H9 (cell line): ENCODE measurements around the gene COA1. TPM values are rescaled to one million over a fixed set of nuclear protein-coding genes. Genes with fewer than 3 reads are reported as not detected.
A peak's percentile ranks its signal among the peaks of the same experiment; 100 is the strongest.

Source experiments
- DNase-seq: peaks from one replicate; pipeline ENCODE4 v3.0.0-alpha.2; 2017
- H2AFZ ChIP-seq: one replicate; pipeline ENCODE4 v1.6.1; 2013; ENCODE audit warnings: mild to moderate bottlenecking, low read length, control low read depth, moderate library complexity
- H2AK5ac ChIP-seq: 2 replicates; pipeline ENCODE4 v1.6.1; 2013; ENCODE audit warnings: low read length, control low read depth, mixed read lengths; ENCODE audit not compliant: insufficient read length
- H2BK120ac ChIP-seq: one replicate; pipeline ENCODE4 v1.6.1; 2013; ENCODE audit warnings: low read depth, mild to moderate bottlenecking, low read length, control low read depth, inconsistent platforms; ENCODE audit not compliant: poor library complexity, severe bottlenecking
- H2BK12ac ChIP-seq: 2 replicates; pipeline ENCODE4 v1.6.1; 2013; ENCODE audit warnings: low read length, control low read depth, mixed read lengths, low read depth; ENCODE audit not compliant: insufficient read length
- H2BK15ac ChIP-seq: 2 replicates; pipeline ENCODE4 v1.6.1; 2013; ENCODE audit warnings: low read depth, low read length, control low read depth
- H2BK20ac ChIP-seq: one replicate; pipeline ENCODE4 v1.6.1; 2013; ENCODE audit warnings: low read depth, mild to moderate bottlenecking, low read length, control low read depth, inconsistent platforms; ENCODE audit not compliant: poor library complexity, severe bottlenecking
- H2BK5ac ChIP-seq: 2 replicates; pipeline ENCODE4 v1.6.1; 2013; ENCODE audit warnings: low read length, control low read depth, mixed read lengths; ENCODE audit not compliant: insufficient read length
- H3K14ac ChIP-seq: 2 replicates; pipeline ENCODE4 v1.6.1; 2013; ENCODE audit warnings: low read length, control low read depth; ENCODE audit not compliant: insufficient read depth
- H3K18ac ChIP-seq: 2 replicates; pipeline ENCODE4 v1.6.1; 2013; ENCODE audit warnings: low read depth, mild to moderate bottlenecking, mixed read lengths, low read length, control low read depth; ENCODE audit not compliant: insufficient read length
- H3K23ac ChIP-seq: 2 replicates; pipeline ENCODE4 v1.6.1; 2013; ENCODE audit warnings: low read length, control low read depth, mixed read lengths, low read depth; ENCODE audit not compliant: insufficient read length
- H3K23me2 ChIP-seq: 2 replicates; pipeline ENCODE4 v1.6.1; 2013; ENCODE audit warnings: low read depth, mild to moderate bottlenecking, mixed read lengths, low read length, control low read depth; ENCODE audit not compliant: insufficient read length, poor library complexity, severe bottlenecking
- H3K27ac ChIP-seq: 2 replicates; pipeline ENCODE4 v1.5.1; 2013; ENCODE audit warnings: low read length, control low read depth, mixed read lengths, low read depth; ENCODE audit not compliant: insufficient read length
- H3K27me3 ChIP-seq: 2 replicates; pipeline ENCODE4 v1.6.1; 2013; ENCODE audit warnings: low read length, control low read depth, inconsistent platforms; ENCODE audit not compliant: insufficient read depth
- H3K4ac ChIP-seq: 2 replicates; pipeline ENCODE4 v1.6.1; 2013; ENCODE audit warnings: low read depth, mild to moderate bottlenecking, control low read depth, inconsistent platforms, low read length, moderate library complexity
- H3K4me1 ChIP-seq: 2 replicates; pipeline ENCODE4 v1.6.1; 2013; ENCODE audit warnings: low read length, control low read depth, inconsistent platforms; ENCODE audit not compliant: insufficient read depth
- H3K4me2 ChIP-seq: 2 replicates; pipeline ENCODE4 v1.6.1; 2013; ENCODE audit warnings: low read length, control low read depth, mixed read lengths; ENCODE audit not compliant: insufficient read length, insufficient read depth
- H3K56ac ChIP-seq: 2 replicates; pipeline ENCODE4 v1.6.1; 2013; ENCODE audit warnings: low read depth, mild to moderate bottlenecking, mixed read lengths, low read length, control low read depth; ENCODE audit not compliant: insufficient read length
- H3K79me1 ChIP-seq: 2 replicates; pipeline ENCODE4 v1.6.1; 2013; ENCODE audit warnings: low read depth, mild to moderate bottlenecking, moderate library complexity, low read length, control low read depth, inconsistent platforms; ENCODE audit not compliant: insufficient read depth, poor library complexity, severe bottlenecking
- H3K79me2 ChIP-seq: 2 replicates; pipeline ENCODE4 v1.6.1; 2013; ENCODE audit warnings: low read length, control low read depth, inconsistent platforms; ENCODE audit not compliant: insufficient read depth
- H3K9ac ChIP-seq: 2 replicates; pipeline ENCODE4 v1.6.1; 2013; ENCODE audit warnings: low read length, control low read depth, mixed read lengths; ENCODE audit not compliant: insufficient read length; ENCODE audit errors: extremely low read depth
- H3K9me3 ChIP-seq: one replicate; pipeline ENCODE4 v1.6.1; 2013; ENCODE audit warnings: low read depth, low read length, inconsistent platforms; ENCODE audit not compliant: control insufficient read depth
- H3T11ph ChIP-seq: one replicate; pipeline ENCODE4 v1.6.1; 2013; ENCODE audit warnings: mild to moderate bottlenecking, low read length, control low read depth, inconsistent platforms
- H4K20me1 ChIP-seq: one replicate; pipeline ENCODE4 v1.6.1; 2013; ENCODE audit not compliant: control insufficient read depth, insufficient read length, insufficient read depth
- H4K5ac ChIP-seq: 2 replicates; pipeline ENCODE4 v1.6.1; 2013; ENCODE audit warnings: low read depth, mild to moderate bottlenecking, mixed read lengths, low read length, control low read depth; ENCODE audit not compliant: insufficient read length
- H4K8ac ChIP-seq: replicated peaks from 2 replicates; pipeline ENCODE4 v1.6.1; 2013; ENCODE audit warnings: low read length, control low read depth, mixed read lengths, low read depth; ENCODE audit not compliant: insufficient read length
- H4K91ac ChIP-seq: 2 replicates; pipeline ENCODE4 v1.6.1; 2013; ENCODE audit warnings: low read depth, mild to moderate bottlenecking, moderate library complexity, mixed read lengths, low read length, control low read depth; ENCODE audit not compliant: insufficient read length
- H3K27ac Mint-ChIP-seq, 3 experiments: 2 replicates in 2 of 3; 3 replicates in 1 of 3; pipeline ENCODE4 v1.8.0; 2020 to 2021; ENCODE audit warnings: mixed read lengths in 3 of 3, mild to moderate bottlenecking in 1 of 3, moderate library complexity in 1 of 3
- H3K27me3 Mint-ChIP-seq: 2 replicates; pipeline ENCODE4 v1.8.0; 2021; ENCODE audit warnings: low read depth, mild to moderate bottlenecking, moderate library complexity, mixed read lengths
- H3K36me3 Mint-ChIP-seq, 3 experiments: 2 replicates in 2 of 3; 3 replicates in 1 of 3; pipeline ENCODE4 v1.8.0; 2020 to 2021; ENCODE audit warnings: low read depth in 3 of 3, mixed read lengths in 3 of 3; ENCODE audit not compliant: insufficient read depth in 1 of 3
- H3K4me1 Mint-ChIP-seq, 2 experiments: 2 replicates each; pipeline ENCODE4 v1.8.0; 2020; ENCODE audit warnings: mixed read lengths in 2 of 2
- H3K4me3 Mint-ChIP-seq, 2 experiments: 2 replicates in 1 of 2; 3 replicates in 1 of 2; pipeline ENCODE4 v1.8.0; 2020 to 2021; ENCODE audit warnings: mild to moderate bottlenecking in 2 of 2, mixed read lengths in 2 of 2, moderate library complexity in 1 of 2
- H3K9me3 Mint-ChIP-seq, 2 experiments: 2 replicates in 1 of 2; 3 replicates in 1 of 2; pipeline ENCODE4 v1.8.0; 2020; ENCODE audit warnings: mild to moderate bottlenecking in 2 of 2, mixed read lengths in 2 of 2, moderate library complexity in 1 of 2
- WGBS: extraction: QIAGEN DNeasy Blood & Tissue Kit; methylation state at CpG from one replicate; pipeline ENCODE4 v1.1.7; 2013; ENCODE audit warnings: missing lambda C conversion rate, low lambda C conversion rate, mixed read lengths; ENCODE audit not compliant: insufficient read length; ENCODE audit errors: extremely low coverage; 5-methylcytosine and 5-hydroxymethylcytosine counted together
- total RNA-seq: library from RNA; stranded (reverse); gene quantifications from 2 replicates; pipeline ENCODE4 v1.2.1, GENCODE V29; 2021
- TF ChIP-seq, protein P1 (sequence below): fragments of 200-600 bp; sonication (generic); conservative IDR thresholded peaks from 3 replicates; pipeline ENCODE4 v1.8.0; 2021; ENCODE audit warnings: antibody characterized with exemption, mild to moderate bottlenecking

Gene COA1
- total RNA-seq, 1 experiment from 2014 or later: 138 TPM

DNA sequence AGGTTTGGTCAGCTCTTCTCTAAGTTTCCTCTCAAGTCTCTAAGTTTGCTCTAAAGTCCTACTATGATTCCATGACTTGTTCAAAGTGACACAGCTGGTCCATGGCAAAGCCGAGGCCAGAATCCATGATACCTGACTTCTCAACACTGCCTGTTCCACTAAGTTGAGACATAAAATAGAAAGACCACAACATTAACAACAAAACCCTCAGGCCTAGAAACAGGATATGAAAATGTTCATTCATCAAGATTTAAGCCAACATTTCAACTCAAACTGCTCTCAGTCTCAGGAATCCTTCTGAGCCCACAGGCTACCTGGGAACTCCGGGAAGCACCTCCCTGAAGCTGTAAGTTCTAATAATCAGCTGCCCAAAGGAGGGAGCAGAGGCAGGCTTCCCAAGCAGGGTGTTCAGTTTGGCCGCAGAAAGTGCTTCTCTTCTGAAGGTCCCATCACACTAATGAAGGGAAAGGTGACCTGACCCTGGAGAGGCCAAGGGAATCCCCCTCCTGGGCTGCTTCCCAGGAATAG lies 83.6 kb downstream of the COA1 start:
- H3K4me3 Mint-ChIP-seq: no peak overlapping the region; a peak in 1 of 5 replicates
- no CpG with 5 or more reads among the region's 3 CpGs for WGBS
- H3K27ac Mint-ChIP-seq: peak overlapping the region in 2 of 3 experiments; percentile 97 to 98; a peak in 3 of 7 replicates

More for the DNA sequence above, 83.6 kb downstream of the COA1 start:
- TF ChIP-seq, protein P1, sequence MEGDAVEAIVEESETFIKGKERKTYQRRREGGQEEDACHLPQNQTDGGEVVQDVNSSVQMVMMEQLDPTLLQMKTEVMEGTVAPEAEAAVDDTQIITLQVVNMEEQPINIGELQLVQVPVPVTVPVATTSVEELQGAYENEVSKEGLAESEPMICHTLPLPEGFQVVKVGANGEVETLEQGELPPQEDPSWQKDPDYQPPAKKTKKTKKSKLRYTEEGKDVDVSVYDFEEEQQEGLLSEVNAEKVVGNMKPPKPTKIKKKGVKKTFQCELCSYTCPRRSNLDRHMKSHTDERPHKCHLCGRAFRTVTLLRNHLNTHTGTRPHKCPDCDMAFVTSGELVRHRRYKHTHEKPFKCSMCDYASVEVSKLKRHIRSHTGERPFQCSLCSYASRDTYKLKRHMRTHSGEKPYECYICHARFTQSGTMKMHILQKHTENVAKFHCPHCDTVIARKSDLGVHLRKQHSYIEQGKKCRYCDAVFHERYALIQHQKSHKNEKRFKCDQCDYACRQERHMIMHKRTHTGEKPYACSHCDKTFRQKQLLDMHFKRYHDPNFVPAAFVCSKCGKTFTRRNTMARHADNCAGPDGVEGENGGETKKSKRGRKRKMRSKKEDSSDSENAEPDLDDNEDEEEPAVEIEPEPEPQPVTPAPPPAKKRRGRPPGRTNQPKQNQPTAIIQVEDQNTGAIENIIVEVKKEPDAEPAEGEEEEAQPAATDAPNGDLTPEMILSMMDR: no peak
- DNase-seq: no peak
- H3K4me2 ChIP-seq: no peak overlapping the region
- H2AK5ac ChIP-seq: no peak overlapping the region
- no peak overlapping the region for H4K5ac ChIP-seq
- peaks cover 32 to 41% of the 10 kb centered on the region in 2 experiments for H3K4me1 Mint-ChIP-seq
- no peak overlapping the region for H3K18ac ChIP-seq
- H2BK12ac ChIP-seq: no peak overlapping the region
- no peak overlapping the region for H3K14ac ChIP-seq
- no peak overlapping the region for H2BK5ac ChIP-seq
- no peaks in the 10 kb centered on the region for H3K23me2 ChIP-seq
- H3K9me3 ChIP-seq: no peaks in the 10 kb centered on the region
- H3K56ac ChIP-seq: no peak overlapping the region
- no peak overlapping the region for H2AFZ ChIP-seq
- no peak overlapping the region for H3K9ac ChIP-seq
- H4K8ac ChIP-seq: no peak overlapping the region
- no peaks in the 10 kb centered on the region for H3K9me3 Mint-ChIP-seq
- H2BK20ac ChIP-seq: no peak overlapping the region
- no peak overlapping the region for H3K4ac ChIP-seq
- no peak overlapping the region for H3T11ph ChIP-seq
- no peak overlapping the region for H2BK15ac ChIP-seq
- no peak overlapping the region for H2BK120ac ChIP-seq
- peaks cover 12% of the 10 kb centered on the region; the same call in 1 of the 2 replicates for H3K4me1 ChIP-seq
- H3K23ac ChIP-seq: no peak overlapping the region
- no peaks in the 10 kb centered on the region for H4K20me1 ChIP-seq
- no peaks in the 10 kb centered on the region for H3K27me3 ChIP-seq
- H3K27ac ChIP-seq: no peak overlapping the region
- no peak overlapping the region for H4K91ac ChIP-seq
- H3K27me3 Mint-ChIP-seq: no peaks in the 10 kb centered on the region
- peaks cover 2% of the 10 kb centered on the region; the same call in 1 of the 2 replicates for H3K79me2 ChIP-seq
- H3K36me3 Mint-ChIP-seq: peaks cover 30 to 62% (median 58%) of the 10 kb centered on the region in 3 experiments; a peak in 6 of 7 replicates
- H3K79me1 ChIP-seq: no peaks in the 10 kb centered on the region
